GM12874 (cell line): ENCODE measurements around the gene CDKAL1.

Experiments used
- CTCF ChIP-seq: IDR thresholded peaks from 2 replicates; pipeline ENCODE4 v1.5.1; 2011; ENCODE audit warnings: low read depth, mild to moderate bottlenecking, control low read depth, low read length, moderate library complexity; ENCODE audit not compliant: insufficient read depth

The CDKAL1 gene

GRCh38 chr6:20539387-20539786 lies 5.1 kb downstream of the CDKAL1 start:
- TF ChIP-seq CTCF: no peak

GRCh38 chr6:20540683-20541082 lies 6.4 kb downstream of the CDKAL1 start:
- no peak for TF ChIP-seq CTCF

GRCh38 chr6:20541382-20541781 lies 7.1 kb downstream of the CDKAL1 start:
- TF ChIP-seq CTCF: no peak

GRCh38 chr6:20542927-20543602 lies 8.8 kb downstream of the CDKAL1 start:
- TF ChIP-seq CTCF: no peak

- TF ChIP-seq CTCF: no peak
Observed at GRCh38 chr6:20548264-20548663, 14.0 kb downstream of the CDKAL1 start.

GRCh38 chr6:20554326-20554725 lies 20.1 kb downstream of the CDKAL1 start:
- TF ChIP-seq CTCF: no peak

- no peak for TF ChIP-seq CTCF
Observed at GRCh38 chr6:20554817-20555216, 20.6 kb downstream of the CDKAL1 start.
